Amniotic stem cell (primary cell): Measurements from ENCODE around the gene TFG.
A peak's percentile ranks its signal among the peaks of the same experiment; 100 is the strongest.
"Not testable (repeated sequence)": the region's sequence is repeated elsewhere in the genome, so short reads cannot be mapped to it uniquely, and the experiment has no call there.

Experiments
- DNase-seq: peaks from one replicate; lab custom pipeline; 2025; lab: John Stamatoyannopoulos, UW

Gene TFG

DNA sequence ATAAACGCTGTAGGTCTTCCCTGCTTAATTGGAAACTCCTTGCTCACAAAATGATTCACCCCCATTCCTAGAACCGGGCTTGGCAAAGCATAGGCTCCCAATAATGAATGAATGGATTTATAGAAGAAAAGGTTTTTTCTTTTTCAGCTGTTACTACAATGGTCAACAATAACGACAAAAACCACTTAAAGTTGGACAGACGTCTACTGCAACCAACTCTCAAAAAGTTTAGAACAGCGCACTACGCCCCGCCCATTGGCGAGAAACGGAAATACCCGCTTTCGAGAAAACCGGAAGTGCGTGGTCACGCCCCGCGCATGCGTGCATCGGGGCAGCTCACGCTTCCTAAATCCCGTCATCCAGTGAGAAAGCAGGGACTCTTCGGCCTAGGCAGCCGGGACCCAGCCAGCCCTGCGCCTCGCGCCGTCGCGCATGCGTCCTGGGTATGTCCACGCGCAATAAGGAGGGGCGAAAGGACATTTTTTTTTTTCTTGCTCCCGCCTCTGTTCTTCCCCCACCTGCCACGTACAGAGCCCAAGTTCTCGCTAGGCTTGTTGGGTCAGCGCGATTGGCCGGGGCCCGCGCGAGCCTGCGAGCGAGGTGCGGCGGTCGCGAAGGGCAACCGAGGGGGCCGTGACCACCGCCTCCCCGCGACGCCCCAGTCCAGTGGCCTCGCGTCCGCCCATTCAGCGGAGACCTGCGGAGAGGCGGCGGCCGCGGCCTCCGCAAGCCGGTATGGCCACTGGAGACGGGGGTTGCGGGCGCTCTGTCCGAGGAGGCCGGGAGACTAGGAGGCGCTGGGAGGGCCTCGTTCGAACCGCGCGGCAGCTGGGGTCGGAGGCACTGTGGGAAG is at the start of gene TFG:
TSS of gene TFG (plus strand) at position 506 of the 853 bp plus-strand sequence. CDS start 4,192 bp downstream, outside the sequence.
- peak; percentile 97 for DNase-seq

DNA sequence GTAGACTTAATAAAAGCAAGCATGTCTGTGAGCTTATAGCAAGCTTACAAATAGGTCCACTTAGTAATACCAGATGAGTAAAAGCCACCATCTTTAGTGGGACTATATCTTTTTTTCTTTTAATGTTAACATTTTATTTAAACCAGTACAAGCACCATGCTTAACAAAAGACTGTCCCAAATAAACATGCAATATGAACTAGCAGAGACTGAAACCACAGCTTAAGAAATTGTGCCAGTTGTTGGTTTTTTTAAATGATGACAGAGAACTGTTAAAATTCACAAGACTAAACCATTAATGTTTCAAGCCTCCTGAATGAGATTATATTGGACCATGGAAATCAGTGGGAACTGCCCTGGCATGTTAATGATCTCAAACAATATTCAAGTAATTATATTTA is 48.0 kb upstream of the TFG start:
- DNase-seq: not testable (repeated sequence)

DNA sequence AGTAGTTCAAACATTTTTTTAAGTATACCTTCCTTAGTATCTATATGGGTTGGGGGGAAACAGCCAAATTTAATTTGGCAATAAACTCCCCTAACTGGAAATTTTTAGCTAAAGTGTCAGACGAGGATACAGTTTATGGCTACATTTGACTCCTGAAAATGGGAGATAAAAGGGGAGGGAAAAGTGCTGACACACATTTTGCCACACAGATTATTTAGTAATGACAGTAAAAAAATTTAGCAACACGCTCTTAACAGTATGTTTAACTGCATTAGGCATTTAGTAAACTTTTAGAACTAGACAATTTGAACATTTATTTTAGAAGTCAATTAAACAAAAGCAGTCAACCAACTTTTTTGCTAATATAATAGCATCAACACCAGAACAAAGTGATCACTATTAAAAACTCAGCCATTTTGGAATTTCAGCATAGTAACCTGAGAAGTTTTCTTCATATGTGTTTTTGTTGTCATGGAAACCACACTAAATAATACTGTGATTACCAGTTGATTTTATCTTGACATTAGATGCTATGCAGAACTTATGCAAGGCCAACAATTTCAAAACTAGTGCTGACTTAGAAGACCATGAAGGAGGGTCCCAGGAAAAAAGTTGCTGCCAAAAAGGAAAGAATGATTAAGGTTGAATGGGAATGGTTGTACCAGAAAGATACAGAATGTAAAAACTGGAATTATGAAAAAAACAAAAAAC is 47.0 kb upstream of the TFG start:
- no peak for DNase-seq

DNA sequence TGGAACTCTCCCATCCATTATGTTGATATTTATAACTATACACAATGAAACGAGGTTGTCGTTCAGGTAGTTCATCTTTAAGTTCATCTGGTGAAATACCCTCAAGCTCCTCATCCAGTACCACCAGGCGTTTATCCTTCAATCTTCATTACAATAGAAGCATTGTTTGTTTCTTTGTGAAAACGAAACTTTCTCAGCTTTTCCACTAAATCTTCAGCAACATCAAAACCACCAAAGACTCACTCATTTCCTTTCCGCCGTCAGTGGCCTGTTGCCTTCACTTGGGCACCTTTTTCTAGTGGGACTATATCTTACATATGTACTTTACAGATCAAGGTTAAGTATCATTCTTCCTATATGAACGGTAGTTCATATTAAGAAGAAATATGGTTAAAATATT is 44.1 kb upstream of the TFG start:
- DNase-seq: no peak

DNA sequence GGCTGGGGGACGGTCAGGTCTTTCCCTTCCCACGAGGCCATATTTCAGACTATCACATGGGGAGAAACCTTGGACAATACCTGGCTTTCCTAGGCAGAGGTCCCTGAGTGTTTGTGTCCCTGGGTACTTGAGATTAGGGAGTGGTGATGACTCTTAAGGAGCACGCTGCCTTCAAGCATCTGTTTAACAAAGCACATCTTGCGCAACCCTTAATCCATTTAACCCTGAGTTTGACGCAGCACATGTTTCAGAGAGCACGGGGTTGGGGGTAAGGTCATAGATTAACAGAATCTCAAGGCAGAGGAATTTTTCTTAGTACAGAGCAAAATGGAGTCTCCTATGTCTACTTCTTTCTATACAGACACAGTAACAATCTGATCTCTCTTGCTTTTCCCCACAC is 42.6 kb upstream of the TFG start:
- not testable (repeated sequence) for DNase-seq

DNA sequence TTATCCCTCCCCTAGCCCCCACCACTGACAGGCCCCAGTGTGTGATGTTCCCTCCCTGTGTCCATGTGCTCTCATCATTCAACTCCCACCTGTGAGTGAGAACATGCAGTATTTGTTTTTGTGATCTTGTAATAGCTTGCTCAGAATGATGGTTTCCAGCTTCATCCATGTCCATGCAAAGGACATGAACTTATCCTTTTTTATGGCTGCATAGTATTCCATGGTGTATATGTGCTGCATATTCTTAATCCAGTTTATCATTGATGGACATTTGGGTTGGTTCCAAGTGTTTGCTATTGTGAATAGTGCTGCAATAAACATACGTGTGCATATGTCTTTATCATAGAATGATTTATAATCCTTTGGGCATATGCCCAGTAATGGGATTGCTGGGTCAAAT is 42.0 kb upstream of the TFG start:
- not testable (repeated sequence) for DNase-seq

DNA sequence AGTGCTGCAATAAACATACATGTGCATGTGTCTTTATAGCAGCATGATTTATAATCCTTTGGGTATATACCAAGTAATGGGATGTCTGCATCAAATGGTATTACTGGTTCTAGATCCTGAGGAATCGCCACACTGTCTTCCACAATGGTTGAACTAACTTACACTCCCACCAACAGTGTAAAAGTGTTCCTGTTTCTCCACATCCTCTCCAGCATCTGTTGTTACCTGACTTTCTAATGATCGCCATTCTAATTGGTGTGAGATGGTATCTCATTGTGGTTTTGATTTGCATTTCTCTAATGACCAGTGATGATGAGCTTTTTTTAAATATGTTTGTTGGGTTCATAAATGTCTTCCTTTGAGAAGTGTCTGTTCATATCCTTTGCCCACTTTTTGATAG is 38.3 kb upstream of the TFG start:
- not testable (repeated sequence) for DNase-seq

DNA sequence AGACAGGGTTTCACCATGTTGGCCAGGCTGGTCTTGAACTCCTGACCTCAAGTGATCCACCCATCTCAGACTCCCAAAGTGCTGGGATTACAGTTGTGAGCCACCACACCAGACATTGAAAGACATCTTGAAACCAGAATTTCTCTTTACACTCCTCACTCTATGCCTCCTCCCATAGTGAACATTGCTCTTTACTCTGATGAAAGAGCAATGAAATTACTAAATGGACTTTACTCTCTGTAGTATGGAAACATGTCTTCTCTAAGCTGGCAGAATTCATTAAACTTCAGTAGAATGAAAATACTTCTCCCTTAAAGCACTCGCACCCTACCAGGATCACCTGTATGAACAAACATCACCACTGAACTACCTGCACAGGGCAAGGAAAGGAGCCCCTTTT is 27.8 kb upstream of the TFG start:
- DNase-seq: no peak

DNA sequence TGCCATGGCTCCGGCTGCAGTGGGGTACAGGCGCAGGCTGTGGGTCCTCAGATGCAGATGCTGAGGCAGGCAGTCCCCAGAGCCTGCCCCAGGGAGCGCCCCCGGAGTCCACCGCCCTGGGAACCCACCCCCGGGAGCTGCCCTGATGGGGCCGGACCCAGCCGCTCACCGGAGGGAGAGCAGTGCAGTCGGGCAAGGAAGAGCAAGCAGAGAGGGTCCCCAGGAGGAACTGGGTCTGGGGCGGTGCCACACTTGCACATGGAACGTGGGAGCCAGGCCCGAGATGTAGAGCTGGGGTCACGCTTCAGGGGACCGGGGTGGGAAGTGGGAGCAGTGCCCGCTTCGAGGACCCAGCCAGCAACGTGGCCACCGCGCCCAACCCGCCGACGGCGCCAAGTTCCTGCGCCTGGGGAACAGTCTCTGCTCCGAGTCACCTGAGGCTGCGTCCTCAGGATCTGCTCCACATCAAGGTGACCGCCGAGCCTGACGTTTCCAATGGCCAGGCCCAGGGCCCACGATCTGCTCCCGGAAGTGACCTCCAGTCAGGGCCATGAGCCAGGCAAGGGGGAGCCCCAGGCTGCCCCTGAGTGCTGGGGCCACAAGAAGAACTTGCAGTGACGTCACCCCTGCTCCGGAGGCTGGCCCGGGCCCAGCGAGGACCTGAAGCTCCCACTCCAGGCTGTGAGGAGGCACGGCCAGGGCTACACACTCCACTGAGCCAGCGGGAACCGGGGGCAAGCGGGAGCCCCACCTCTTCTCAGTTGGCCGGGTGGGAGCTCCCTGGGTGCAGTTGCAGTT is 27.0 kb upstream of the TFG start:
- no peak for DNase-seq

DNA sequence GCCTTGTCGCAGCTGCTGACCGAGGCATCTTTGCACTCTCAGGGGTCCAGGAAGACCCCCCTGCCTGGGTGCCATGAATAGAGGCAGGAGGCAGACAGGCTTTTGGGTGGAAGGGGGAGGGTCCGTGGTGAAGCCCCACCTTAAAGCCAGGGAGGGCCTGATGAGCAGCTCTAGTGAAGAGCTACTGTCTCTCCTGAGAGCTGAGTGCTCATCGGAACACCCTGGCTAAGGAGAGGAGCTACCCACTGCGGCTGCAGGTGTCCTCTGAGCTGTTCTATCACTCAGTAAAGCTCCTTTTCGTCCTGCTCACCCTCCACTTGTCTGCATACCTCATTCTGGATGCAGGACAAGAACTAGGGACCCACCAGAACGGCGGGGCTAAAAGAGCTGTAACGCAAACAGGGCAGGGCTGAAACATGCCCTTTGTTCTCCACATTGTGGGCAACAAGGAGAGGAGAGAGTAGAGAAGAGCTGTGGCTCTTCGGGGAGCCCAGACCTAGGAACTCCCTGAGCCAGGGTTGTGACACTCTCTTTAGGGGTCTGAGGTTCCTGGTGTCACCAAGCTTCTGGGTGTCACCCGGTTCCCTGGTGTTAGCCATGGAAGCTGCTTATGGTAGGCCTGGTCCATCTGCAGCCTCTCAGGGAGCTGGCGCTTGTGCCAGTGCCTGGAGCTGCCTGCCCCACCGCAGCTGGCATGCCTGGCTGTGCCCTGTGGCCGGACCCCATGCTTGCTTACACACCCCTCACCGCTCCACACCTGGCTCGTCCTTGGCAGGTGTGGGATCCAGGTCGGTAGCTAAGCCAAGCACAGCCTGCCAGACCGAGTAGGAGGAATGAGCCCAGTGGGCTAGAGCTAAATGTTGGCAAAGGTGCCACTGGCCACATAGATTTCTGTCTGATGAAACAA is 26.2 kb upstream of the TFG start:
- DNase-seq: no peak

DNA sequence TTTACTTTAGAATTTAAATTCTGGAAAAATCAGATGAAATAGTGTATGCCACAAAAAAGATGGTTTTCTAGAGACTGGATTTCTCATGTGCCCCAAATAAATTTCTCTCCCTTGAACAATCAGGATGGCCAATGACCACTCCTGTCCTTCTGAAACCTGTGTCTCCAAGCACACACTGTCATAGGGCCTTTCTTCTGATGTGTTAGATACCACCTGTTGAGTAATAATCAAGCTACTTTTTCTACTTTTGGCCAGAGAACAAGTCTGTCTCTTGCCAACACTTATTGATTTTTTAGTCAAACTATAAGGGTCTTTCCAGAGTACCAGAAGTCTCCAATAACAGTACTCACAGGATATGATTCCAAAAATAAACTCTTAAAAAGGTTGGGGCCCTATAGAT is 16.1 kb upstream of the TFG start:
- DNase-seq: no peak

DNA sequence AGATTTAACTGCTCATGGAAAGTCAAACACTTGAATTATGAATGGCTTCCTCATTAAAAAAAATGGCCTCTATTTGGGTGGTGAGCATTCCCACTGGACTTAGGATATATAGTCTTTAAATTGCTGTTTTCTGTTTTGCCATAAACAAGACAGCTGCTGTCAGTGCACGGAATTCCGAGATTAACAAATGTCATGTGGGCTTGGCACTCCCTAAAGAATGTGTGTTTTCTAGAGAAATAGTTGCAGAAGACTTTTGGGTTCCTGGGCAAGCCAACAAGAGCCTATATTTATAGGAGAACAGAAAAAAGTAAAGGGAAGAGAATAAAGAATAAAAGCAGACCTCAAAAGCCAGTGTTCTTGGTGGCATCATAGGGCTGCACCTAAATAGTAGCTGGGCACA is 13.6 kb upstream of the TFG start:
- DNase-seq: no peak

DNA sequence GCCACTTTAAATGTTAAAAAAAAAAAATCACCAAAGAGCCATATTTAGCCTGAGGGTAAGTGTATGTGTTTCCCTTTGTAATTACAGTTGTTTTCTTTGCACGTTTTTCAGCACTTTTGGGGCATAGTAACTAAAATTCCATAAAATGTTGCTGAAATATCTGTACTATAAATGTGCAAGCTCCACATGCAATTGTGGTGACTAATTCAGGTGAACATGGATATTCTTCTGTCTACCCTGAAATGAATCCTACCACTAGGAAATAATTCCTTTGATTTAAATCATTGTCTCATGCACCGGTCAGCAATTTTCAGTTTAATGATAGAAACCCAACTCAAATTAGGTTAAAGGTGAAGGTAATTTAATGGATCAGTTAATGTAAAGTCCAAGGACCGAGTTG is 13.1 kb upstream of the TFG start:
- no peak for DNase-seq

DNA sequence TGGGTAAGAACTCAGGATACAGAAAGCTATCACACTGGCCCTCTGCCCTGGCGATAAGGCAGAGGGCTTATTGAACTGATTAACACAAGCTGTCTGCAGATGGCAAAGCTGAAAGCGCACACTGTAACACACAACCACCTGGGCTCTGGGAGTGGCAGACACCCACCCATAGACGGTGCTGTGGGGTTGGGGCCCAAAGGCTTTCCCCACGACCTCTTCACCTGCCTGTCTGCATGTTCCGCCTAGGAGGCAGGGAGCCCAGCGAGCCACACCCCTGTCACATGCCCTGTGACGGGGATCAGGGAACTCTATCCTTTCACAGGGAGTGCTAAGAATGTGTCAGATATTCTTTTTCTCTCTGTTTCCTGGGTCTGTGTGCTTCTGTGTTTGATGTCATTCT is 12.1 kb upstream of the TFG start:
- DNase-seq: no peak

DNA sequence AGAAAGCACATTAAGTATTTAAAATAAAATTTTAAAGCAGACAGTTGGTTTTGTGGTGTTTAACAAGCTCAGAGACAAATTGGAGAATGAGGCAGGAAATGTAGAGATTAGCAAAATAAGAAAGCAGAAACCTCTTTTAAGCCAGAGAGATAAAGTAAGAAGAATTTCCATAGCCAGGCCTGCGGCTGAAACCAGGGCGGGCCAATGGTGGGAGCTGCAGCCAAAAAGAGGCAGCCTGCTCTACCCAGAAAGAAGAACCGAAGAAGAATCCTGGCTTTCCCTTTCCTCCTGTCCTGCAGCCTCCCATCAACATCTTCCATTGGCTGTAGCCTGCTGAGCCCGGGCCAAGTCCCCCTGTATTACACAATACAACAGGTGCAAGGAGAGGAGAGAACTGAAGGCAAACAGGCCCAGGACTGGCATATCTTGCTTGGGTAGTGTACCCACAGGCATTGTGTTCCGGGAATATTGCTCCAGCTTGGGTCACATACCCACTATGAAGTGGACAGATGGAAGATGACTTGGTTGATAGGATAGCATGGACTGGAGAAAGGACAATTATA is 11.5 kb upstream of the TFG start:
- DNase-seq: no peak

DNA sequence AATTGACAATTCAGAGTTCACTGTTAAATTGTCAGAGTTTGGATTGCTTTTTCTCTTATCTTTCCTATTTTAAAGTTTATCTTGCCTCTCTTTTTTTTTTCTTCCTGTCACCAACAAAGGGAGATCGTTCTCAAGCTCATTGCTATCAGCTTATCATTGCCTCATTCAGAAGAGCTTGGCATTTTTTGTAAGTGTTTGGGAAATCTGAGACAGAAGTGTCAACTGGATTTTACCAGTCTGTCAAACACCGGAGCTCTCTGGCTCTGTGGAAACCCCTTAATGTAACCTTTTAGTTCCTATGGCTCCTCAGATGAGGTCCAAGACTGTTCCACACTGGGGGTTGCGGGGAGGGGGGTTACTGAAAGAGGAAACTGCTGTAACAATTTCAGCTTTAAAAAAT is 10.6 kb upstream of the TFG start:
- DNase-seq: no peak

DNA sequence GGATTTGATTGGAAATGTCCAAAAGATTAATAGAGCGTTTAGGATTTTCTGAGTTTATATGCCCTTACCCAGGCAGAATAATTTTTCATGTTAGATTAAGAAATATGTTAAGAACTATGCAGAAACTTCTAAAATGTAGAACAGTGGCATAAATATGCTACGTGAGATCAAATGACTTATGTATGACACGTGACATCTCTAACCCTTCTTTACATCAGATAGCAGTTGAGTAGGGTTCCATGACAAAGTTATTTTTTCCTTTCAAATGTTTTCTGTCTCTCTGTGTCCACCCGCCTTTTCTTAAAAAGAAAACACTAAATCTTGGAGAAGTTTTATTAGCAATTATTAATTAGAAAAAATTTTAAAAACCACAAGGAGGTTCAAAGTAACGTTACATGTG is 8.6 kb upstream of the TFG start:
- no peak for DNase-seq

DNA sequence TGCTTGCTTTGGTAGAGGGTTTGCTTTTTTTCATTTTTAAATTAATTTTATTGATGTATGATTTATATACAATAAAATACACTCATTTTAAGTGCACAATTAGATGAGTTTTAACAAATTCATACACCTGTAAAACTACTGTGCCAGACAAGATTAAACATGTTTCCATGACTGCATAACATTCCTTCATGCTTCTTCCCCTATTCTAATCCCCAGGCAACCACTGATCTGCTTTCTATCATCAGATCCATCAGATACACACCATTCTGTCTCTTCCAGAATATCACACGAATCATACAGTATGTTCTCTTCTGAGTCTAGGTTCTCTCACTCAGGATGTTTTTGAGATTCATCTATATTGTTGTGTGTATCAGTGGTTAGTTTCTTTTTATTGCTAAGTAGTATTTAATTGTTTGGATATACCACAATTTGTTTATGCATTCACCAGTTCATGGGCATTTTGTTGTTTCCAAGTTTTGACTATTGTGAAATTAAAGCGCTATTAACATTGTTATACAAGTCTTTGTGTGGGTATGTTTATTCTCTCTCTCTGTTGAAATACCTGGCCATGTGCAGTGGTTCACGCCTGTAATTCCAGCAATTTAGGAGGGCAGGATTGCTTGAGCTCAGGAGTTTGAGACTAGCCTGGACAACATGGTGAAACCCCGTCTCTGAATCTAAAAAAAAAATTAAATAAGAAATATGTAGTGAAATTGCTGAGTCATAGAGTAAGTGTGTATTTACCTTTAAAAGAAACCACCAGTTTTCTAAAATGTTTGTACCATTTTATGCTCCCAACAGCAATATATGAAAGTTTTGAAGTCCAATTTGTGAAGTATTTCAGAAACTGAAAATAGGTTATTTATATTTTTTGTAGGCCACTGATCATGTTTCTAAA is 7.0 kb upstream of the TFG start:
- DNase-seq: no peak

DNA sequence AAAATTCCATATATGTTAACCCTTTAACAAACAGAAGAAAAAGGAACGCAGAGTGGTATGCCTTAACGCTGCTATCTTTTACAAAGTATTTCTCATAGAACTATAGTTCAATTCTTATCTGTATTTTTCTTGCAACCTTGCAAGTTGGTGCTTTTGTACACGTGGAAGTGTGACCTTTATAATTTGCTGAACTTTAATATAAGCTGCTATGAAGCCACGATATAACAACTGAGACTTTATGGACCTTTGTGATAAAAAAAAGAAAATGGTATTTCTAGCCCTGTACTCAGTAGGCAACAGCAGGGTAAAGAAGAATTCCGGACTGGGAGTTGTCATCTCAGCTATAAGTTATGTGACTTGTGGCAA is 6.3 kb upstream of the TFG start:
- no peak for DNase-seq

DNA sequence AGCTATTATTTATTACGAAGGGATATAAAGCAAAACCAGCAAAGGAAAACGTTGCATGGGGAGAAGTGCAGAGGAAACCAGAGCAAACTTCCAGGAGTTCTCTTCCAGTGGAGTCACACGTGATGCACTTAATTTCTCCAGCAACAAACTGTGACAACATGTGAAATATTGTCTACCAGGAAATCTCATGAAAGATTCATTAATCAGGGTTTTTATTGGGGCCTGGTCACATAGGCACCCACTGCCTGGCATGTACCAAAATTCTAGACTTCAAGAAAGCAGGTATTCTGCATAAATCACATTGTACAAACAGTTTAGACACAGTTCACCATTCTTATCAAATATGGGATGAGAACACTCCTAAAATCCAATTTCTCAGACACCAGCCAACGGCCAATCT is 5.4 kb upstream of the TFG start:
- DNase-seq: no peak
